GM18951 (cell line): Measurements from ENCODE around the gene ZIC2.
"Not testable (repeated sequence)": the region's sequence is repeated elsewhere in the genome, so short reads cannot be mapped to it uniquely, and the experiment has no call there.

Source experiments
- POLR2A ChIP-seq: IDR thresholded peaks from 4 replicates; pipeline ENCODE4 v1.6.1; 2011; ENCODE audit warnings: mild to moderate bottlenecking; ENCODE audit not compliant: insufficient read length, insufficient read depth; ENCODE audit errors: extremely low read depth
- in situ Hi-C: fragments of 300-500 bp; cut with MboI; formaldehyde crosslinking; loops from one replicate; pipeline ENCODE4 v1.12.0; 2022; ENCODE audit warnings: low sequenced_read_pairs, mixed read lengths, inconsistent platforms; ENCODE audit not compliant: unreplicated experiment

Gene ZIC2

DNA sequence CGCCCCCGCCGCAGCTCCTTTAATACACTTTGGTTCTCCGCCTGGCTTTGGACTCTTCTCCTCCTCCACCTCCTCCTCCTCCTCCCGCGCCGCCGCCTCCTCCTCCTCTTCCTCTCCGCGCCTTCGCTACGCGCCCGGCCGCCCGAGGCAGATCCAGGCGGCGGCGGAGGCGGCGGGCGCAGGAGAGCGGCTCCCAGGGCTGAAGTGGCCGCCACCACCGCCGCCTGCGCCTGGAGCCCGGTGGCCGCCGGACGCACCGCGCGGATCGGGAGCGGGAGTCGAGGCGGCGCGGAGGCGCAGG lies at the start of gene ZIC2:
Gene ZIC2 (plus strand): TSS at position 50 of the 301 bp plus-strand sequence. CDS start 281 bp downstream, outside the sequence.
- no peak for TF ChIP-seq POLR2A
- in situ Hi-C loops, result no loop called here

- no peak for TF ChIP-seq POLR2A
- in situ Hi-C loops, result no loop called here
Observed at GRCh38 chr13:99932912-99933311, 48.7 kb upstream of the ZIC2 start.

DNA sequence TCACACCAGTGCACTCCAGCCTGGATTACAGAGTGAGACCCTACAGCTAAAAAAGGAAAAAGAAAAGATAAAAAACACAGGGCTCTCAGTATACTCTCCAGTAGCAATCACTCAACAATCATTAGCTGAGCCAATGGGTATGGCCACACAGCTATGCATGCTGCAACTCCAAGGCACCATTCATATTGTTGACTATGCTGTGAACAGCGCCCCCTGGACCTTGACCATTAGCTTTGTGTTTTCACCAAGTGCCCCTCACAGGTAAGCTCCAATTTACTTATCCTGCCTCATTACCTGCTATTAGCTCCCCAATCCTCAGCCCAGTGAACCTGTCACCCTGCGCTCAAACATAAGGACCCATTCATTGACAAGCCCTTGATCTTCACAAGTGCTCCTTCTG lies 45.8 kb upstream of the ZIC2 start:
- in situ Hi-C loops, result no loop called here
- TF ChIP-seq POLR2A, result no peak

DNA sequence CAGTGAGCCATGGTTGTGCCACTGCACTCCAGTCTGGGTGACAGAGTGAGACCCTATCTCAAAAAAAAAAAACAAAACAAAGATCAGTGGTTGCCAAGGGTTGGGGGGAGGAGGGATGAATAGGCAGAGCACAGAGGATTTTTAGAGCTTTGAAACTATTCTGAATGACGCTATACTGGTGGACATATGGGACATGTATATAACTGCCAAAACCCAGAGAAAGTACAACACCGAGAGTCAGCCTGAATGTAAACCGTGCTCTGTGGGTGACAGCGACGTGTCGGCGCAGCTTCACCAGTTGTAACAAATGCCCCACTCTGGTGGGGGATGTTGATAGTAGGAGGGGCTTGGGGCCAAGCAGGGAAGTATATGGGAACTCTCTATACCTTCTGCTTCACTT lies 42.9 kb upstream of the ZIC2 start:
- no peak for TF ChIP-seq POLR2A

GRCh38 chr13:99941086-99941485 lies 40.5 kb upstream of the ZIC2 start:
- no peak for TF ChIP-seq POLR2A
- in situ Hi-C loops, result no loop called here

More for the DNA sequence above, 42.9 kb upstream of the ZIC2 start:
- in situ Hi-C loops, result no loop called here

GRCh38 chr13:99941911-99942310 lies 39.7 kb upstream of the ZIC2 start:
- TF ChIP-seq POLR2A, result no peak
- in situ Hi-C loops, result no loop called here

DNA sequence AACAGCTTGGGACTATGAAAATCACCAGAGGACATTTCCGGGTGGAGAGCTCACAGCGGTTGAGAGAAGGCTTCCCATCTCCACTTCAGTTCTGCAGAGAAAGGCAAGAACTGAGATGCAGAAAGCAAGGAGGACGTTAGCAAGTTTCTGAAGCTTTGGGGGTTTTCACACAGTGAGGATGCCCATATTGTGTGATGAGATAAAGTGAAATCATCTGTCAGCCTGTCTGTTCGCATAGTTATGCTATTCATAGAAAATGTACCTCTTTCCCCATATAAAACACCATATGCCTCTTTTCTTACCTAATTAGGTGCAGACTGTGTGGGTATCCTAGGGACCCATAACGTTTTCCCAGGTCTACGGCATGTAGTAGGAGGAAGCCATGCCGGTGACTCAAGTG lies 37.5 kb upstream of the ZIC2 start:
- no peak for TF ChIP-seq POLR2A
- in situ Hi-C loops, result no loop called here

- TF ChIP-seq POLR2A, result no peak
- in situ Hi-C loops, result no loop called here
Observed at GRCh38 chr13:99944606-99945005, 37.0 kb upstream of the ZIC2 start.

GRCh38 chr13:99945515-99945914 lies 36.1 kb upstream of the ZIC2 start:
- in situ Hi-C loops, result not testable (repeated sequence)

DNA sequence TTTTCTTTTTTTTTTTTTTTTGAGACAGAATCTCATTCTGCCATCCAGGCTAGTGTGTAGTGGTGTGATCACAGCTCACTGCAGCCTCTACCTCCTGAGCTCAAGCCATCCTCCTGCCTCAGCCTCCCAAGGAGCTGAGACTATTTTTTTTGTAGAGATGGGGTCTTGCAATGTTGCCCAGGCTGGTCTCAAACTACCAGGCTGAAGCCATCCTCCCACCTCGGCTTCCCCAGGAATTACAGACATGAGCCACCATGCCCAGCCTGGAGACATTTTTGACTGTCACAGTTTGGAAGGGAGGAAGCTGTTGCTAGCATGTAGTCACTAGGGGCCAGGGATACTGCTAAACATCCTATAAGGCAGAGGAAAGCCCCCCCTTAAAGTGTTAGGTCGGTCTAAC lies 33.9 kb upstream of the ZIC2 start:
- no peak for TF ChIP-seq POLR2A
- in situ Hi-C loops, result no loop called here

DNA sequence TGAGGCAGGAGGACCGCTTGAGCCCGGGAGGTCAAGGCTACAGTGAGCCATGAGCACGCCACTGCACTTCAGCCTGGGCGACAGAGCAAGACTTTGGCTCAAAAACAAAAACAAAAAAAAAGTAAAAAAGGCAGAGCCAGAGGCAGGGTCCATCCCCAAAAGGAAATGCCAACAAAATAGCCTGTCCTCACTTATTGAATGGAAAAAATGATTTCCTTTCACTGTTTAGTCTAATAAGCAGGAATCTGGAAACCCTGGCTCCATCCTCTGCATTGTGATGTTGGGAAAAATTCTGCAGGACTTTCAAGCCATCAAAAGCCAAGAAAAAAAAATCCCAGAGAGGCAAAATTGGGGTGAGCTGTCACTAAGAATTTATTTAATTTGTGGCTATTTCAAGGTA lies 33.2 kb upstream of the ZIC2 start:
- in situ Hi-C loops, result no loop called here
- TF ChIP-seq POLR2A, result no peak

DNA sequence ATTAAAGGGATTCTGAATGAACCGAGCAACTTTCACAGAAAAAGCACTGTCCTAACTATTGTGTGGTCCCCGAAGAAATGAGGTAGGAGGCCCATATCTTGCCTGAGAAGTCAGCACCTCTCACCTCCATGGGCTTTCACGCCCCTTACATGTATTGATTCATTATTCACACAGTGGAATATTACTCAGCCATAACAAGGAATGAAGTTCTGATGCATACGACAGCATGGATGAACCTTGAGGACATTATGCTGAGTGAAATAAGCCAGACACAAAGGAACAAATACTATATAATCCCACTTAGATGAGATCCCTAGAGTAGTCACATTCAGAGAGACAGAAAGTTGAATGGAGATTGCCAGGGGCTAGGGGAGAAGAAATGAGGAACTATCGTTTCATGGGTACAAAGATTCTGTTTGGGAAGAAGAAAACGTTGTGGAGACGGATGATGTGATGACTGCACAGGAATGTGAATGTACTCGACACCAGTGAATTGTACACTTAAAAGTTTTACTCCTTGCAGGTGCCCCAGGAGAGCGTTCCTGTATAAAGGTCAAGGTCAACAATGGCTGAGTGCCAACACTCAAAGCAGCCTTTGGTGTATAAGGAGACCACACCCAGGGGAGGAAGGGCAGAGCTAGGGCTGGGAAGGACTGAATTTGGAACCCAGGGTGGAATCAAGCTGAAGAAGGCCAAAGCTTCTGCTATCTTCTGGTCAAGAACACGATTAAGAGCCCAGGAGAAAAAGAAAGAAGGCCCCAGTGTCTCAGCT lies 32.5 kb upstream of the ZIC2 start:
- no peak for TF ChIP-seq POLR2A
- in situ Hi-C loops, result no loop called here

- no peak for TF ChIP-seq POLR2A
- in situ Hi-C loops, result no loop called here
Observed at GRCh38 chr13:99949679-99950413, 31.7 kb upstream of the ZIC2 start.

GRCh38 chr13:99951666-99952065 lies 29.9 kb upstream of the ZIC2 start:
- in situ Hi-C loops, result not testable (repeated sequence)
